NT2/D1 (cell line): ENCODE data around the gene NRCAM.

ENCODE experiments used
- SUZ12 ChIP-seq: IDR thresholded peaks from 2 replicates; pipeline ENCODE4 v1.6.1; 2011; ENCODE audit not compliant: insufficient read length, insufficient read depth; ENCODE audit errors: extremely low read depth
- YY1 ChIP-seq: IDR thresholded peaks from 2 replicates; pipeline ENCODE4 v1.6.1; 2011; ENCODE audit not compliant: insufficient read length, insufficient read depth
- ZNF274 ChIP-seq: IDR thresholded peaks from 2 replicates; pipeline ENCODE4 v1.6.1; 2011; ENCODE audit warnings: mild to moderate bottlenecking, low read depth, low read length

DNA sequence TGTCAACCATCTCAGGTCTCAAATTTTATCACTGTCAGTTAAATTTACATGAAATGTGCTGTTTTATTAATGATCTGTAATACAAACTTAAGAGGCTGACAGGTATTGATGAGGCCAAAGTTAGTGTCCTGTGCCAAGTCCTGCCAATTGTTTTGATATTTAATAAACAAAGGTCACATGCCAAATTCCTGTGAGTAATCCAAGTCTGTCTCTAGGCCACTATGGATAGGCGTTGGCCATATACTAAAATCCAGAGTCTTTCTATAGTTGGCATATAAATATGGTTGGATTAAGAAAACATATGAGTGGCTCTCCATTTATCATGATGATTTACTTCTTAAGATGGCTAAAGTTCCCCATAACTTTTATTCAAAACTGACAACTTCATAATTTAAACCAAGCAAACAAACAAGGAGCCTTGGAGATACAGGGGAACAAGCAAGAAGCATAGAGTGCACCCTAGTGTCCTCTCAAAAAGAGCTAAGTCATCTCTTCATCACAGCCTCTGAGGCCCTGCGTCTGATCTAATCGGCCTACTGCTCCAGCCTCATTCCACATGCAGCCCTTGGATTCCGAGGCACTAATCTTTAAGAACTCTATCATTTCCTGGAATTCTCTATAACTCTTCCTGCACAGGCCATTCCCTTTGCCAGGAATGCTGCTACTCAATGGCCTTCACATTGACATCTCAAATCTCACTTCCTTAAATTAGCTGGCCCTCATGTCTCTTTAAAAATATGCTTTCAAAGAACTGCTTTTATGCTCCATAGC, 32.7 kb upstream of the NRCAM start:
- TF ChIP-seq ZNF274 (no peak), YY1 (no peak), SUZ12 (no peak)
